HG02885 (cell line): ENCODE results near the gene RCAN2.

Experiments
- ATAC-seq: cut with Tn5 transposase; IDR thresholded peaks from one replicate; pipeline ENCODE4 v1.9.1; 2021; ENCODE audit warnings: mild to moderate bottlenecking; ENCODE audit not compliant: unreplicated experiment, poor library complexity

Gene RCAN2

GRCh38 chr6:46500382-46500781, 9.1 kb upstream of the RCAN2 start:
- no peak for ATAC-seq

- ATAC-seq: peak; percentile 38
These were observed 639 bp upstream of the RCAN2 start for GRCh38 chr6:46491628-46492547.

- ATAC-seq: peak; percentile 4
These were observed 636 bp downstream of the RCAN2 start for GRCh38 chr6:46490425-46491200.

GRCh38 chr6:46486181-46486580, 5.1 kb downstream of the RCAN2 start:
- no peak for ATAC-seq

GRCh38 chr6:46484081-46484820, 7.0 kb downstream of the RCAN2 start:
- no peak for ATAC-seq

GRCh38 chr6:46476301-46476700, 14.9 kb downstream of the RCAN2 start:
- ATAC-seq: no peak

GRCh38 chr6:46473881-46474280, 17.4 kb downstream of the RCAN2 start:
- ATAC-seq: no peak

- no peak for ATAC-seq
These were observed 19.0 kb downstream of the RCAN2 start for GRCh38 chr6:46472243-46472642.

- ATAC-seq: no peak
These were observed 22.2 kb downstream of the RCAN2 start for GRCh38 chr6:46469021-46469420.

- ATAC-seq: no peak
These were observed 22.7 kb downstream of the RCAN2 start for GRCh38 chr6:46468403-46469010.

- ATAC-seq: no peak
These were observed 24.7 kb downstream of the RCAN2 start for GRCh38 chr6:46466570-46466969.

- ATAC-seq: no peak
These were observed 25.7 kb downstream of the RCAN2 start for GRCh38 chr6:46465294-46466165.

GRCh38 chr6:46456297-46456696, 35.0 kb downstream of the RCAN2 start:
- ATAC-seq: no peak

- ATAC-seq: no peak
These were observed 36.6 kb downstream of the RCAN2 start for GRCh38 chr6:46454691-46455090.

- no peak for ATAC-seq
These were observed 37.4 kb downstream of the RCAN2 start for GRCh38 chr6:46453741-46454316.

- no peak for ATAC-seq
These were observed 38.0 kb downstream of the RCAN2 start for GRCh38 chr6:46453216-46453615.

- ATAC-seq: no peak
These were observed 38.8 kb downstream of the RCAN2 start for GRCh38 chr6:46452312-46452917.

- no peak for ATAC-seq
These were observed 39.9 kb downstream of the RCAN2 start for GRCh38 chr6:46451343-46451742.
